Trophoblast cell (in vitro differentiated cells and primary cell): ENCODE measurements around the gene DLG2.

ENCODE experiments used
- DNase-seq, 2 donors: peaks; one replicate each; pipeline ENCODE4 v3.0.0-alpha.2; 2016
- H2AFZ ChIP-seq: 2 replicates; pipeline ENCODE4 v1.6.1; 2013; ENCODE audit warnings: low read length, moderate library complexity, mild to moderate bottlenecking; ENCODE audit not compliant: insufficient read depth, poor library complexity
- H2AK5ac ChIP-seq: 2 replicates; pipeline ENCODE4 v1.6.1; 2013; ENCODE audit warnings: mild to moderate bottlenecking, low read length
- H2BK120ac ChIP-seq: 2 replicates; pipeline ENCODE4 v1.6.1; 2013; ENCODE audit warnings: low read length, mild to moderate bottlenecking, moderate library complexity; ENCODE audit not compliant: insufficient read depth, poor library complexity
- H2BK12ac ChIP-seq: 2 replicates; pipeline ENCODE4 v1.6.1; 2013; ENCODE audit warnings: mild to moderate bottlenecking, low read length, moderate library complexity
- H2BK5ac ChIP-seq: 2 replicates; pipeline ENCODE4 v1.6.1; 2013; ENCODE audit warnings: low read length, low read depth, moderate library complexity, mild to moderate bottlenecking; ENCODE audit not compliant: poor library complexity
- H3K14ac ChIP-seq: 2 replicates; pipeline ENCODE4 v1.6.1; 2013; ENCODE audit warnings: mild to moderate bottlenecking, low read length
- H3K18ac ChIP-seq: 2 replicates; pipeline ENCODE4 v1.6.1; 2013; ENCODE audit warnings: mild to moderate bottlenecking, low read length
- H3K23ac ChIP-seq: 2 replicates; pipeline ENCODE4 v1.6.1; 2013; ENCODE audit warnings: low read length
- H3K27ac ChIP-seq: 2 replicates; pipeline ENCODE4 v1.5.1; 2013; ENCODE audit warnings: low read depth, mild to moderate bottlenecking, inconsistent platforms, low read length, moderate library complexity
- H3K27me3 ChIP-seq: 2 replicates; pipeline ENCODE4 v1.6.1; 2013; ENCODE audit warnings: inconsistent platforms, mild to moderate bottlenecking, low read length, moderate library complexity; ENCODE audit not compliant: insufficient read depth
- H3K36me3 ChIP-seq, 2 experiments: 1 replicate in 1 of 2; 2 replicates in 1 of 2; pipeline ENCODE4 v1.6.1; 2013; ENCODE audit warnings: low read length in 2 of 2, mild to moderate bottlenecking in 2 of 2, moderate library complexity in 1 of 2; ENCODE audit not compliant: insufficient read depth in 2 of 2, control insufficient read depth in 1 of 2
- H3K4ac ChIP-seq: 2 replicates; pipeline ENCODE4 v1.6.1; 2013; ENCODE audit warnings: low read depth, mild to moderate bottlenecking, low read length, moderate library complexity
- H3K4me1 ChIP-seq, 2 experiments: 1 replicate in 1 of 2; 2 replicates in 1 of 2; pipeline ENCODE4 v1.6.1; 2013; ENCODE audit warnings: low read length in 2 of 2, mild to moderate bottlenecking in 2 of 2, moderate library complexity in 1 of 2; ENCODE audit not compliant: insufficient read depth in 2 of 2, control insufficient read depth in 1 of 2
- H3K4me2 ChIP-seq: 2 replicates; pipeline ENCODE4 v1.6.1; 2013; ENCODE audit warnings: inconsistent platforms, mild to moderate bottlenecking, low read length, moderate library complexity
- H3K4me3 ChIP-seq: 2 replicates; pipeline ENCODE4 v1.5.1; 2013; ENCODE audit warnings: mild to moderate bottlenecking, low read depth, low read length, inconsistent platforms
- H3K79me1 ChIP-seq: one replicate; pipeline ENCODE4 v1.6.1; 2013; ENCODE audit warnings: low read length
- H3K79me2 ChIP-seq: 2 replicates; pipeline ENCODE4 v1.6.1; 2013; ENCODE audit warnings: low read length, mild to moderate bottlenecking; ENCODE audit not compliant: control insufficient read depth, insufficient read depth, poor library complexity
- H3K9ac ChIP-seq: 2 replicates; pipeline ENCODE4 v1.6.1; 2013; ENCODE audit warnings: mild to moderate bottlenecking, low read length
- H3K9me3 ChIP-seq: 2 replicates; pipeline ENCODE4 v1.6.1; 2013; ENCODE audit warnings: low read depth, mild to moderate bottlenecking, control low read depth, inconsistent platforms, low read length; ENCODE audit not compliant: insufficient read depth
- H4K12ac ChIP-seq: 2 replicates; pipeline ENCODE4 v1.6.1; 2013; ENCODE audit warnings: low read depth, mild to moderate bottlenecking, low read length, moderate library complexity
- H4K8ac ChIP-seq: 2 replicates; pipeline ENCODE4 v1.6.1; 2013; ENCODE audit warnings: low read depth, mild to moderate bottlenecking, low read length, moderate library complexity
- H4K91ac ChIP-seq: one replicate; pipeline ENCODE4 v1.6.1; 2013; ENCODE audit warnings: low read depth, mild to moderate bottlenecking, low read length, moderate library complexity
- WGBS: extraction: QIAGEN DNeasy Blood & Tissue Kit; methylation state at CpG from one replicate; pipeline ENCODE4 v1.1.7; 2013; ENCODE audit warnings: missing lambda C conversion rate; ENCODE audit not compliant: insufficient read length, insufficient coverage; ENCODE audit errors: extremely low coverage; 5-methylcytosine and 5-hydroxymethylcytosine counted together

Gene DLG2

GRCh38 chr11:83845797-83846196 is 1781.3 kb downstream of the DLG2 start:
- Histone ChIP-seq H4K91ac (no peak overlapping the region), H2BK5ac (no peak overlapping the region), H2AK5ac (no peak overlapping the region), H3K4me2 (no peak overlapping the region), H3K79me1 (no peaks in the 10 kb centered on the region), H2AFZ (no peak overlapping the region), H3K27me3 (no peaks in the 10 kb centered on the region), H3K4me3 (no peak overlapping the region), H3K27ac (no peak overlapping the region), H2BK12ac (no peak overlapping the region), H3K23ac (no peak overlapping the region), H3K4me1 (no peaks in the 10 kb centered on the region), H4K12ac (no peak overlapping the region), H3K9me3 (no peaks in the 10 kb centered on the region), H3K9ac (no peak overlapping the region), H3K36me3 (no peaks in the 10 kb centered on the region), H3K4ac (no peak overlapping the region), H3K79me2 (no peaks in the 10 kb centered on the region), H4K8ac (no peak overlapping the region), H3K14ac (no peak overlapping the region), H2BK120ac (no peak overlapping the region), H3K18ac (no peak overlapping the region)
- WGBS = no CpG with 5 or more reads among the region's 1 CpG
- no peak for DNase-seq

GRCh38 chr11:83840326-83840725 is 1786.8 kb downstream of the DLG2 start:
- no peak overlapping the region for H4K8ac ChIP-seq
- H2BK120ac ChIP-seq = no peak overlapping the region
- no peak overlapping the region for H3K4me3 ChIP-seq
- no peaks in the 10 kb centered on the region for H3K4me1 ChIP-seq
- no peaks in the 10 kb centered on the region for H3K27me3 ChIP-seq
- H3K36me3 ChIP-seq = no peaks in the 10 kb centered on the region
- H2AFZ ChIP-seq = no peak overlapping the region
- no peak overlapping the region for H3K14ac ChIP-seq
- WGBS = no CpG with 5 or more reads among the region's 2 CpGs
- no peak overlapping the region for H4K91ac ChIP-seq
- no peak for DNase-seq
- no peak overlapping the region for H3K27ac ChIP-seq
- no peak overlapping the region for H4K12ac ChIP-seq
- no peaks in the 10 kb centered on the region for H3K79me1 ChIP-seq
- H3K9me3 ChIP-seq = no peaks in the 10 kb centered on the region
- no peak overlapping the region for H2AK5ac ChIP-seq
- H3K4ac ChIP-seq = no peak overlapping the region
- no peak overlapping the region for H3K18ac ChIP-seq
- H3K9ac ChIP-seq = no peak overlapping the region
- no peak overlapping the region for H3K23ac ChIP-seq
- H3K4me2 ChIP-seq = no peak overlapping the region
- H2BK5ac ChIP-seq = no peak overlapping the region
- H2BK12ac ChIP-seq = no peak overlapping the region
- no peaks in the 10 kb centered on the region for H3K79me2 ChIP-seq

GRCh38 chr11:83836883-83837654 is 1790.1 kb downstream of the DLG2 start:
- Histone ChIP-seq H3K79me1 (no peaks in the 10 kb centered on the region), H2AFZ (no peak overlapping the region), H2BK120ac (no peak overlapping the region), H3K27ac (no peak overlapping the region), H3K27me3 (no peaks in the 10 kb centered on the region), H4K12ac (no peak overlapping the region), H3K4me1 (no peaks in the 10 kb centered on the region), H3K23ac (no peak overlapping the region), H2BK12ac (no peak overlapping the region), H3K9ac (no peak overlapping the region), H3K14ac (no peak overlapping the region), H2AK5ac (no peak overlapping the region), H3K4ac (no peak overlapping the region), H4K91ac (no peak overlapping the region), H3K9me3 (no peaks in the 10 kb centered on the region), H2BK5ac (no peak overlapping the region), H3K36me3 (no peaks in the 10 kb centered on the region), H4K8ac (no peak overlapping the region), H3K79me2 (no peaks in the 10 kb centered on the region), H3K4me2 (no peak overlapping the region), H3K18ac (no peak overlapping the region), H3K4me3 (no peak overlapping the region)
- DNase-seq = peak in 1 of 2 donors; percentile 46
- WGBS = no CpG with 5 or more reads among the region's 10 CpGs

GRCh38 chr11:83836065-83836464 is 1791.1 kb downstream of the DLG2 start:
- H4K91ac ChIP-seq = no peak overlapping the region
- no peaks in the 10 kb centered on the region for H3K79me2 ChIP-seq
- H3K27me3 ChIP-seq = no peaks in the 10 kb centered on the region
- H2BK12ac ChIP-seq = no peak overlapping the region
- H2AFZ ChIP-seq = no peak overlapping the region
- H4K12ac ChIP-seq = no peak overlapping the region
- no peak overlapping the region for H3K27ac ChIP-seq
- H3K36me3 ChIP-seq = no peaks in the 10 kb centered on the region
- H3K4me1 ChIP-seq = no peaks in the 10 kb centered on the region
- H2BK120ac ChIP-seq = no peak overlapping the region
- H3K23ac ChIP-seq = no peak overlapping the region
- H3K4me2 ChIP-seq = no peak overlapping the region
- H3K4ac ChIP-seq = no peak overlapping the region
- no peaks in the 10 kb centered on the region for H3K79me1 ChIP-seq
- no peak overlapping the region for H3K18ac ChIP-seq
- no peak overlapping the region for H2AK5ac ChIP-seq
- no peak overlapping the region for H3K4me3 ChIP-seq
- no peak overlapping the region for H4K8ac ChIP-seq
- H2BK5ac ChIP-seq = no peak overlapping the region
- no peak for DNase-seq
- no peak overlapping the region for H3K14ac ChIP-seq
- no peak overlapping the region for H3K9ac ChIP-seq
- no peaks in the 10 kb centered on the region for H3K9me3 ChIP-seq
